GM18951 (cell line): Measurements from ENCODE around the gene LRP8.

Experiments
- POLR2A ChIP-seq: IDR thresholded peaks from 4 replicates; pipeline ENCODE4 v1.6.1; 2011; ENCODE audit warnings: mild to moderate bottlenecking; ENCODE audit not compliant: insufficient read length, insufficient read depth; ENCODE audit errors: extremely low read depth
- in situ Hi-C: fragments of 300-500 bp; cut with MboI; formaldehyde crosslinking; loops from one replicate; pipeline ENCODE4 v1.12.0; 2022; ENCODE audit warnings: low sequenced_read_pairs, mixed read lengths, inconsistent platforms; ENCODE audit not compliant: unreplicated experiment

The LRP8 gene

GRCh38 chr1:53317646-53318539 is 10.0 kb downstream of the LRP8 start:
- in situ Hi-C loops, result no loop called here
- TF ChIP-seq POLR2A, result no peak

- in situ Hi-C loops, result no loop called here
- no peak for TF ChIP-seq POLR2A
Measured at GRCh38 chr1:53316766-53317581, 10.9 kb downstream of the LRP8 start.

- no peak for TF ChIP-seq POLR2A
- in situ Hi-C loops, result no loop called here
Measured at GRCh38 chr1:53316424-53316765, 11.5 kb downstream of the LRP8 start.

DNA sequence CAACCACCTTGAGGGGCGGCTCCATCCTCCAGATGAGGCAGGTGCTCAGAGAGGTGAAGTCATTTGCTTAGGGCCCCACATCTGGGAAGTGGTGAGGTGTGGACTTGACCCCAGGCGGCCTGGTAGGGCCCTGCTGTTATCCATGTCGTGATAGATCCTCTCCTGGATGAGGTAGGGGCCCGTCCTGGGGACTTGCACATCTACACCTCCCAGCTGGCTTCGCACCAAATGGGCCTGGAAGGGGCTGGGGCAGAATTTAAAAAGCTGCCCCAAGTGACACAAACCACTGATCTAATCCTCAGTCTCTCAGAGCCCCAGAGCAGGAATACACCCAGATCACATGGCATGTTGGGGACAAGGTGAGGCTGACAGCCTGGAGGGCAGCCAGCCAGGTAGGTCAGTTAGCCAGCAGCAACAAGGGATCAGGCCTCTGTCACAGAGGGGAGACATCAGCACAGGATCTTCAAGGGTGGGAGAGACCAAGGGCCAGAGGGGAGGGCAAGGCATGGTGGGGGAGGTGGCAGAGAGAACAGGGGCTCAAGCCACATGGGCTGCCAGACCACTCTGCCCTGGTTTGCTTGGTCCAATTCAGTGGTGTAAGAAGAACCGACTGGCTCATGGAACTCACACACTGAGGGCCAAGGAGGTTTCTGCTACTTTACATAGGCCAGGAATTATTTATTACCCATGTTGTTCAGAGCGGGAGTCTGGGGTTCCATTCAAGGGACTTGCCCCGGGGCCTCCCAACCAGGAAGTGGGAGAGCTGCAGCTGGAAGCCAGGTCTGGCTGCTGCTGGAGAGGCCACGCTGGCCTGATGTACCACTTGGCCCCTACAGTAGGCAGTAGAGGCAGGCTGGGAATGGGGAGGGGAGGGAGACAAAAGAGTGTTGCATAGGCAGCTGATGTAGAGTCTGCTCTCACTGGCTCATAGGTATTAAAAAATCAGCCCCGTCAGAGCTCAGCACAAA is 12.1 kb downstream of the LRP8 start:
- no peak for TF ChIP-seq POLR2A
- in situ Hi-C loops, result no loop called here

DNA sequence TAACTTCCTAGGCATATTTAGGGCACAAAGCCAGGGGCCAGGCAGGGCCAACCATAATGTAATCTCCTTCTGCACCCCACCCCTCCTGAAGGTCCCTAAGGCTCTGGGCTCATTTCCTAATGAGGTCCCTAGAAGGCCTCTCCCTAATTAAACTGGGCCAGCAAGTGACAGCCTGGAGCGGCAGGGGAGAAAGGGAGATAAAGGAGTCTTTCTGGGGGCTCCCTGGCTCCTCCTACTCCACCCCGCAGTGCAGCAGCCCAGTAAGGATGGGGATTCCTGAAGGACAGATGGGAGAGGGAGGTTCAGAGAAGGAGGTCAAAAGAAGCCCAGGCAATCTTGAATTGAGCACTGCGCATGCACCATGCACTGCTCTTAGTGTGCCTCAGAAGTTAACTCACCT is 12.8 kb downstream of the LRP8 start:
- in situ Hi-C loops, result no loop called here
- no peak for TF ChIP-seq POLR2A

DNA sequence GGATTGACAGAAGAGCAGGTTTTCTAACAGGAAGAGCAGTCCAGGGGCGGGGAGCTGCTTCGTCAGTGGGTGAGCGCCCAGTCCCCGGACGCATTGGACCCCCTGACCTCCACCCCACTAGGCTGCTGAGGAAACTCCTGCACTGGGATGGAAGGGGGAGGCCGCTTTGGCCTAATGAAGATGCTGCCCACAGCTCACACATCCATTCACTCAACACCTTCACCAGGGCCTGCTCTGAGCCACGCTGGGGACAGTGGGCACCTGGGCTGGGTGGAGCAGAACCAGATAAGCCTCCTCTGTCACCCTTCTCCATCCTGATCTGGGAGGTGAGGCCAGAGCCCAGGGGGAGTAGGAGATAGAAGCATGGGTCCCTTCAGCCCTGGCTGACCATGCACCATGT is 13.3 kb downstream of the LRP8 start:
- in situ Hi-C loops, result no loop called here
- TF ChIP-seq POLR2A, result no peak

DNA sequence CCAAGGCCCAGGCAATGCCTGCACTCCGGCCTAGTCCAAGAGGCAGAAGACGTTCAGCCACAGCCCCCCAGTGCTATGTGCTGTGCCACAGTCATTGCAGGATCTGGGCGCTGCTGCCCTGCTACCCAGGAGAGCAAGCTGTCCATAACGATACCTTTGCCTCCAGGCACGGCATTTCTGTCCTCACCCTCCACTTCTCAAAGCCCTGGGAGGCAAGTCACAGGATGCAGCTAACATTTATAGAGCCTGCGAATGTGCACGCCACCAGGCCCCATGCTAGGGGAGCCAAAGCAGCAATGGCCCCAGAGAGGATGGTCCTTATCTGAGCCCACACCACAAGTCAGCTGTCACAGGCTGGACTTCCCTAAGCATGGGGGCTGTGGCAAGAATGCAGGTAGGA is 13.8 kb downstream of the LRP8 start:
- TF ChIP-seq POLR2A, result no peak
- in situ Hi-C loops, result no loop called here

DNA sequence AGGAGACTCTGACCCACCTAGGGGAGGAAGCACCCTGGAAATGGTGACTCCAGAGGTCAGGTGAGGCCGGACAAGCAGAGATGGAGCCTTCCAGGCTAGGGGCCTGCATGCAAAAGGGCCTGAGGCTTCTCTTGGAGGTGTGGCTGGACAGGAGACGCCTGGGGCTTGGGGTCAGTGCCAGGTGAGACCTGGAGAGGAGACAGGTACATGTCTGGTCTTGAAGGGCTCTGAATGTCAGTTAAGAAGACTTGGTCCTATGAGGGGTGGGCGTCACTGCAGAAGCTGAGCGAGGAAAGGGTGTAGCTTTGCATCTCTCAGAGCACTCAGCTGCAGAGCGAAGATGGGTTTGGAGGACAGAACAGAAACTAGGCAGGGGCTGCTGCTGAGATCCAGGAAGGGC is 14.3 kb downstream of the LRP8 start:
- in situ Hi-C loops, result no loop called here

GRCh38 chr1:53311702-53312305 is 16.1 kb downstream of the LRP8 start:
- in situ Hi-C loops, result no loop called here
- no peak for TF ChIP-seq POLR2A

More for the DNA sequence above, 14.3 kb downstream of the LRP8 start:
- TF ChIP-seq POLR2A, result no peak

- in situ Hi-C loops, result no loop called here
- no peak for TF ChIP-seq POLR2A
Measured at GRCh38 chr1:53310847-53311681, 16.8 kb downstream of the LRP8 start.

- TF ChIP-seq POLR2A, result no peak
- in situ Hi-C loops, result no loop called here
Measured at GRCh38 chr1:53309802-53310201, 18.1 kb downstream of the LRP8 start.

- no peak for TF ChIP-seq POLR2A
- in situ Hi-C loops, result no loop called here
Measured at GRCh38 chr1:53308506-53308905, 19.4 kb downstream of the LRP8 start.
